Left renal cortex interstitium (tissue), 4 donors: ENCODE measurements around the gene MGAM2. TPM values are rescaled to one million over a fixed set of nuclear protein-coding genes. Genes with fewer than 3 reads are reported as not detected.

Experiments used
- DNase-seq, 4 donors: peaks; one replicate each; pipeline ENCODE4 v3.0.0-alpha.2; 2013; ENCODE audit warnings: low read depth in 4 of 4, low spot score in 2 of 4, missing footprints in 1 of 4
- polyA plus RNA-seq, 4 donors: library from polyadenylated mRNA; unstranded; fragments of 120-200 nt; gene quantifications; one replicate each; pipeline ENCODE4 v1.2.1, GENCODE V29; 2013; ENCODE audit not compliant: insufficient read length in 4 of 4

MGAM2 gene
- polyA plus RNA-seq, 4 donors: 0.40 to 0.79 (median 0.64) TPM

DNA sequence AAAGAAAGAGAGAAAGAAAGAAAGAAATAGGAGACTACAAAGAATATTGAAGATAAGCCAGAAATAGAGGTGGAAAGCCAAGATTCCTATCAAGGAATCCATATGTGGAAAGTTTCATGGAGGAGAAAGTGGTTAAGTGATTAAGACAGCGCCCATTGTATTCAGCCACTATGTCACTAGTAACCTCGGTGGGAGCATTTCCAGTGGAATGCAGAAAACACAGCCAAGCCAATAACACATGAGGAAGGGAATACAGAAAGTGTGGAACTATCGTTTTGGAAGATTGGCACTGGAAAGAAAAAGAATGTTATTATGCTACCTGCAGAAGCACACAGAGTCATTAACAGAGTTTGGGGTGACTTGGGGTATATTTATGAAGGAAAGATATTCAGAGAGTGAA lies 2.7 kb downstream of the MGAM2 start:
- DNase-seq: no peak

DNA sequence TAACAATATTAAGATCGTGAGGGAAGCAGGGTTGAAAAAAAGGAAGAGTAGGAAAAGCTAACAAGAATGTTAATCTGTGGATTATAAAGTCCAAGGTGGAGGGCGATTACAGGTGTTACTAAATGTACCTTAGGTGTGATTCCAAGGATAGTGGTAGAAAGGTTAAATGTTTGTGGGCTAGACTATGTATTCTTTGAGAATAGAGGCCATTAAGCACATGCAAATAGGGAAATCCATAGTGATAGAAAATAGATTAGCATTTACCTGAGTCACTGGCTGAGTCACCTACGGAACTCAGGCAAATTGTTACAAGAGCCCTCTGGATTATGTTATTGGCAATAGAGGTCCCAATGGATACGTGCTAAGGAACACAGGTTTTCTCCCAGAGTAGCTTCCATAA lies 9.0 kb downstream of the MGAM2 start:
- DNase-seq: no peak

GRCh38 chr7:142123184-142123583 lies 11.7 kb downstream of the MGAM2 start:
- no peak for DNase-seq

GRCh38 chr7:142125256-142125955 lies 13.9 kb downstream of the MGAM2 start:
- DNase-seq: no peak

DNA sequence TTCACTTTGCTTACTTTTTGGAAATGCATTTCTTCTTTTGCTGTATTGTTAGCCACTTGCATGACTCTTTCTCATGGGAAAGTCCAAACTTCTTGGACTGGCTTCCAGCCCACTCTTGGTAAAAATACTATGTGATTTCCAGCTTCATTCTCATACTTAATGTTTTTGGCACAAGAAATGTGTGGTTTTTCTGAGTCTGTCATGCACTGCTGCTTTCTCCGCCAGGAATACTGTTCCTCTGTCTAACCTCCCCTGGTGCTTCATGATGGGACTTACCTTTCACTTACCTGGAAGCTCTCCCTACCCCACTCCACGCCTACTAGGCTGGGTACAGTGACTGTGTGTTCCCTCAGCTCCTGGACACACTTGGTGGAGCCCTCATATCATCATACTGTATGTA lies 18.7 kb downstream of the MGAM2 start:
- no peak for DNase-seq

DNA sequence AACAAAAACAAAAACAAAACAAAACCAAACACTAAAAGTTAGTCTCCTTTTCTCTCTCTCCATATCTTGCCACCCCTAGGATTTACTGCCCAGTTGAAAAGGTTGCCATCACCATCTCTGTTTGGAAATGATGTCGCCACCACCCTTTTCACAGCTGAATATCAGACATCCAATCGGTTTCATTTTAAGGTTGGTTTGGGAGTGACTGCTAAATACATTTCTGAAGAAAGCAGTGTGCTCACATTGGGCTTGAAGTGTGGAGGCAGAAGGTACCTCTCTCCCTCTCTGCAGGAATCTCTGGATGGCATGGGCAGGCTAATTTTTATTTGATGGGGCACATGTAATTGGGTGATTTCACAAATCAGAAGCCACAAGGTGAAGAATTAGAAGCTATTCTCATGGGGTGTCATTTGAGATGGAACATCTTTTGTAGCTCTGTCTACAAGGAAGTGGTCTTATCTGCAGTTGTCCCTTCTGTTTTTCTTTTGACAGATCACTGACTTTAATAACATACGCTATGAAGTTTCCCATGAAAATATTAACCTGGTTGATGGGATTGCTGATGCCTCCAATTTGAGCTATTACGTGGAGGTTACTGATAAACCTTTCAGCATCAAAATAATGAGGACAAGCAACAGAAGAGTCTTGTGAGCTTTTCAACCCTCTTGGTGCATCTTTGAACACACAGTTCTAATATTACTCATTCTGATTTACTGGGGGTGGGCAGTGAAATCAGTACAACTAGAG lies 20.1 kb downstream of the MGAM2 start:
- DNase-seq: no peak

DNA sequence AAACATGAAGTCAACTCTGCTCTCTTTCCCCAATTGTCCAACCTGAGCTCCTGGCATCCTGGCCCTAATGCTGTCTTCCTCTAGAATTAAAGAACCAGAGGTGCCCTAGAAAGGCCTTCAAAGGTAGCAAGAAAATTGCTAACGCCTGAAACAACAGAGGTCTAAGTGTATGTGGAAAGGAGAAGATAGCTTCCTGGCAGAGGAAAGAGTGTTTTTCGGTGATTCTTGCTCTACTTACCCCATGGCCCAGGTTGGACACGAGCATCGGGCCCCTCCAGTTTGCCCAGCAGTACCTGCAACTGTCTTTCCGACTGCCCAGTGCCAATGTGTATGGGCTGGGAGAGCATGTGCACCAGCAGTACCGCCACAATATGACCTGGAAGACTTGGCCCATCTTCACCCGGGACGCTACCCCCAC lies 22.2 kb downstream of the MGAM2 start:
- DNase-seq: no peak

DNA sequence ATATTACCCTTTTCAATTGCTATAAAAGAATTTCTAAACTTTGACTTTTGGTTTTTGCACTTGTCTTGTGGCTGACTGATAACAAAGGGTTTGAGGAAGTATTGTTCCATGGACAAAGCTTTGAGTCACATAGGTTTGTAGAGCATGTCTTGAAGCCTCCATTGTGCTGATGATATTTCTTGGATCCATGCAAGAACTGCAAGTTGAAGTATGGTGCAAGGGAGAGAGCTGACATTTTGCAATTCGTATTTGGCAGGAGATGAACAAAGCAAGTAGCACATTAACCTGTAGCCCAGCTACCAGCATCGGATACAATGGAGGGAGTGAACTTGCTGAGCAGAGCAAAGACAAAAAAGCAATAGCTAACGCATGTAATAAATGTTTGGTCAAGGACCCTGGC lies 23.4 kb downstream of the MGAM2 start:
- no peak for DNase-seq

DNA sequence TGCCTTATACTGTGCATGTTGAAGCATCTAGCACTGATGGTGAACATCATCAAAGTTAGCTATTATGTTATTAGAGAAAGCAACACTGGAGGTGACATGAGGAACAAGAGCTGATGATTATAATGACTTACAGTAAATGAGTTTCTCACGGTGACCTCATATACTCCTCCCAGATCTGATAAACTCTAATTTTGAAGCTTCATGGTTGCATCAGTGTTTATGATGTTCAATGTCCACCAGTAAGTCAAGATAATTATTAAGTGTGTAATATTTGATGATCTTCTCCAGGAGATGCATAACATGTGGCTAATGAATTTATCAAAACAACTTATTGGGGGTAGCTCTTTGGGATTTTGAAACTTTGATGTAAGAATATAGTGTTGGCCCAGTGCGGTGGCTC lies 27.5 kb downstream of the MGAM2 start:
- DNase-seq: no peak

DNA sequence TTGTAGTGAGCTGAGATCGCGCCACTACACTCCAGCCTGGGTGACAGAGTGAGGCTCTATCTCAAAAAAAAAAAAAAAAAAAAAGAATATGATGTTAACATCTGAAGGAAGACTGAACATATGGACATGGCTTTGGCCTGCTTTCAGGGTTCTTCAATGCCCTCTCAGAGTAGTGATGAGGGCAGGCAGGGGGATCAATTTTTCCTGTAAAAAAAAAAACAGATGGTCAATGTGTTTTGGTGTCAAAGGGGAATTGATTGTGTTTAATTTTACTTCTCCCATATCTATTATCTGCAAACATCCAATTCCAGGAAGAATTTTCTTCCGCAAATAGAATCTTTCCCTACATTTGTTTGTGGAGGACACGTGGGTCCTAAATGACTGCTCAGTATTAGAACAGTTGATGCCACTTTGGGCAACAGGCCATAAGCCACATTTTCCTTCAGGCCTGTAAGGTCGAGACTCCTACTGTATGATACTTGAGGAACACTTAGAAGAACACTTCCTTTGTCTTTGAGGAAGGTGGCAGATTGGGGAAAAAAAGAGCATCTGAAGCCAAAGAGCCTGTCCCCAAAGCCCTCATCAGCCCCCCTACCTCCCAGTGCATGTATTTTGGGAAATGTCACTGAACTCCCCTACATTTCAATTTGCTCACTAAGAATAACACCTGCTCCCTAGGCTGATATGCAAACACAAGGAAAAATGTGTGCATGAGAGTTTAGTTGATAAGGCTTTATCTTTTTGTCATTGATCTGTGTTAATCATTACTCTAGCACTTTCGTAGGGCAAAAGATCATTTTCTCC lies 28.3 kb downstream of the MGAM2 start:
- no peak for DNase-seq

GRCh38 chr7:142140401-142140959 lies 29.0 kb downstream of the MGAM2 start:
- no peak for DNase-seq

DNA sequence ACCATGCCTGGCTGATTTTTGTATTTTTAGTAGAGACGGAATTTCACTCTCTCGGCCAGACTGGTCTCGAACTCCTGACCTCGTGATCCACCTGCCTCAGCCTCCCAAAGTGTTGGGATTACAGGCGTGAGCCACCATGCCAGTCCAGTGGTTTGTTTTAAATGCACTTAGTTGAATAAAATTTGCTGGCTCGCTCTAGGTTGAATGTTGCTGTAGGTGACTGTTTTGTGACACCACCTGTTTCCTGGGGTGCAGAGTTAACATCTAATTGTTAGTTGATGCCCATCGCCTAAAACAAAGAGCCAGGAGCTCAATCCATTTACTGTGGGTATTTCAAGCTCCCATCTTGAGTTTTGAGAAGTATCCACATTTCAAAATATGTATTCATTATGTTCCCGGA lies 31.2 kb downstream of the MGAM2 start:
- no peak for DNase-seq

- DNase-seq: no peak
Observed at GRCh38 chr7:142146124-142146523, 34.6 kb downstream of the MGAM2 start.

DNA sequence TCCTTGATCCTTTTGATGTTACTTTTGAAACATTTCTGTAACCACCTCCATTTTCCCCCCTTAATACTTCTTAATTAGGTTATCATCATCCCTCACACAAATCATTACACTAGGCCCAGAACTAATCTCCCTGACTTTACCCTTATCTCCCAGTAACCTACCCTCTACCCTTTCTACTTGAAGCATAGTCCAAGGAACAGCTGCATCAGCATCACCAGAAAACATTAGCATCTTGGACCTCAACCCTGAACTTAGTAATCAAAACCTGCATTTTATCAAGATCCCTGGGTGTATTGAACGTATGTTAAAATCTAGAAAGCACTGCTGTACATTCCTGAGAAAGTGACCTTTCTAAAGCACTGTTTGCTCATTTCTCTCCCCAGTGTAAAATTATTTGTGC lies 38.8 kb downstream of the MGAM2 start:
- no peak for DNase-seq

GRCh38 chr7:142150869-142151268 lies 39.4 kb downstream of the MGAM2 start:
- DNase-seq: no peak

DNA sequence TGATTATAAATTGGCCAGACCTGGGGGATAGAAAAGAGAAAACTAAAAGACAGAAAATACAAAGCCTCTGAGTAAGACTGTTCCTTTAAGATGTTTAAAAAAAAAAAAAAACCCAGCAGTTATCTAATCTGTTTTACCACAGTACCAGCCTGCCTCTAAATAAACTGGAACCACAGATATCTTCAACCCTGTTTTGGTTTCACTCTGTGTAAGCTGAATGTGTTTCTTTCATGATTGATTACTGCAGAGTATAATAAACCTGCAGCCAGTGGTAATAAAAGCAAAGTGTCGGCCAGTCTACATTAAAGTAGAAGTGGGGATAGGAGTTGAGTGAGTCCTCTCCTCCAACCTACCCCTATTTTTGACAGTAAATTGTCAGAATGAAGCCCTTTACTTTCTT lies 40.6 kb downstream of the MGAM2 start:
- DNase-seq: no peak

- no peak for DNase-seq
Observed at GRCh38 chr7:142153400-142153799, 41.9 kb downstream of the MGAM2 start.

- DNase-seq: no peak
Observed at GRCh38 chr7:142158736-142159496, 47.4 kb downstream of the MGAM2 start.

- DNase-seq: no peak
Observed at GRCh38 chr7:142161921-142162320, 50.4 kb downstream of the MGAM2 start.

DNA sequence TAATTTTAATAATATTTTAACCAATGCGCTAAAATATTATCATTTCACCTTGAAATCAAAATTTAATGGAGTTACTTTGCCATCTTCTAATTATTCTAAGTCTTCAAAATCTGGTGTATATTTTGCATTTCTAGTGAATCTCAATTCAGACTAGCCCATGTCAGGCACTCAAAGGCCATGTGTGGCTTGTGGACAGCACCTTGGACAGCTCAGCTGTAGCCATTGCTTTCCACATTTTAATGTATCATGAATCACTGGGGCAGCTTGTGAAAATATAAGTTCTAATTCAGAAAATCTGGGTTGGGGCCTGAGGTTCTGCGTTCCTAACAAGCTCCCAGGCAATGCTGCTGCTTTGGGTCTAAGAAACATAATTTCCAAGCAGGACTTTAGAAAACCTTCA lies 57.2 kb downstream of the MGAM2 start:
- DNase-seq: no peak
